Measurements from ENCODE around the gene SNAI3.
"Not testable (repeated sequence)": the region's sequence is repeated elsewhere in the genome, so short reads cannot be mapped to it uniquely, and the experiment has no call there.

Gene SNAI3

GRCh38 chr16:88669493-88669892 lies 16.8 kb downstream of the SNAI3 start:
- not testable (repeated sequence) for DNase-seq (ENCODE audit: low read depth)

GRCh38 chr16:88667461-88667860 lies 18.8 kb downstream of the SNAI3 start:
- no peak for DNase-seq (ENCODE audit: low read depth)

- DNase-seq (ENCODE audit: low read depth): no peak
Observed at GRCh38 chr16:88665570-88665969, 20.7 kb downstream of the SNAI3 start.

GRCh38 chr16:88665148-88665547 lies 21.2 kb downstream of the SNAI3 start:
- DNase-seq (ENCODE audit: low read depth): no peak

- DNase-seq (ENCODE audit: low read depth): peak; percentile 95
Observed at GRCh38 chr16:88662843-88663606, 23.3 kb downstream of the SNAI3 start, which contains the start of gene MVD. TSS of gene MVD (minus strand) at chr16:88663091. CDS start at chr16:88663080, 11 bp downstream.

GRCh38 chr16:88662222-88662842 lies 24.0 kb downstream of the SNAI3 start:
- DNase-seq (ENCODE audit: low read depth): no peak

- no peak for DNase-seq (ENCODE audit: low read depth)
Observed at GRCh38 chr16:88661468-88661867, 24.8 kb downstream of the SNAI3 start.

GRCh38 chr16:88659160-88659559 lies 27.1 kb downstream of the SNAI3 start:
- DNase-seq (ENCODE audit: low read depth): no peak

- DNase-seq (ENCODE audit: low read depth): no peak
Observed at GRCh38 chr16:88658714-88659113, 27.6 kb downstream of the SNAI3 start.

GRCh38 chr16:88657371-88657770 lies 28.9 kb downstream of the SNAI3 start:
- no peak for DNase-seq (ENCODE audit: low read depth)

- DNase-seq (ENCODE audit: low read depth): no peak
Observed at GRCh38 chr16:88656291-88656980, 29.9 kb downstream of the SNAI3 start.

- DNase-seq (ENCODE audit: low read depth): no peak
Observed at GRCh38 chr16:88655733-88656281, 30.5 kb downstream of the SNAI3 start.

GRCh38 chr16:88655053-88655732 lies 31.1 kb downstream of the SNAI3 start:
- DNase-seq (ENCODE audit: low read depth): no peak

- DNase-seq (ENCODE audit: low read depth): no peak
Observed at GRCh38 chr16:88654363-88655052, 31.8 kb downstream of the SNAI3 start.

GRCh38 chr16:88653596-88654362 lies 32.5 kb downstream of the SNAI3 start:
- DNase-seq (ENCODE audit: low read depth): no peak

GRCh38 chr16:88653101-88653500 lies 33.2 kb downstream of the SNAI3 start:
- no peak for DNase-seq (ENCODE audit: low read depth)

GRCh38 chr16:88652762-88653063 lies 33.6 kb downstream of the SNAI3 start:
- DNase-seq (ENCODE audit: low read depth): no peak

GRCh38 chr16:88651989-88652761 lies 34.1 kb downstream of the SNAI3 start:
- DNase-seq (ENCODE audit: low read depth): no peak

GRCh38 chr16:88651276-88651988 lies 34.9 kb downstream of the SNAI3 start:
- DNase-seq (ENCODE audit: low read depth): peak; percentile 41

Data from T follicular helper cell (primary cell).